Activated CD4-positive, alpha-beta T cell treated with anti-CD3 and anti-CD28 coated beads, Interleukin-10, Interleukin-2, amounts not matched to agents 100 ng/mL and 50 ng/mL, durations not matched to agents 16 hours and 8 hours (primary cell): Measurements from ENCODE around the gene PALD1.
A peak's percentile ranks its signal among the peaks of the same experiment; 100 is the strongest.

Experiments
- DNase-seq: peaks from one replicate; pipeline ENCODE4 v3.0.0-alpha.2; 2020

PALD1 gene

DNA sequence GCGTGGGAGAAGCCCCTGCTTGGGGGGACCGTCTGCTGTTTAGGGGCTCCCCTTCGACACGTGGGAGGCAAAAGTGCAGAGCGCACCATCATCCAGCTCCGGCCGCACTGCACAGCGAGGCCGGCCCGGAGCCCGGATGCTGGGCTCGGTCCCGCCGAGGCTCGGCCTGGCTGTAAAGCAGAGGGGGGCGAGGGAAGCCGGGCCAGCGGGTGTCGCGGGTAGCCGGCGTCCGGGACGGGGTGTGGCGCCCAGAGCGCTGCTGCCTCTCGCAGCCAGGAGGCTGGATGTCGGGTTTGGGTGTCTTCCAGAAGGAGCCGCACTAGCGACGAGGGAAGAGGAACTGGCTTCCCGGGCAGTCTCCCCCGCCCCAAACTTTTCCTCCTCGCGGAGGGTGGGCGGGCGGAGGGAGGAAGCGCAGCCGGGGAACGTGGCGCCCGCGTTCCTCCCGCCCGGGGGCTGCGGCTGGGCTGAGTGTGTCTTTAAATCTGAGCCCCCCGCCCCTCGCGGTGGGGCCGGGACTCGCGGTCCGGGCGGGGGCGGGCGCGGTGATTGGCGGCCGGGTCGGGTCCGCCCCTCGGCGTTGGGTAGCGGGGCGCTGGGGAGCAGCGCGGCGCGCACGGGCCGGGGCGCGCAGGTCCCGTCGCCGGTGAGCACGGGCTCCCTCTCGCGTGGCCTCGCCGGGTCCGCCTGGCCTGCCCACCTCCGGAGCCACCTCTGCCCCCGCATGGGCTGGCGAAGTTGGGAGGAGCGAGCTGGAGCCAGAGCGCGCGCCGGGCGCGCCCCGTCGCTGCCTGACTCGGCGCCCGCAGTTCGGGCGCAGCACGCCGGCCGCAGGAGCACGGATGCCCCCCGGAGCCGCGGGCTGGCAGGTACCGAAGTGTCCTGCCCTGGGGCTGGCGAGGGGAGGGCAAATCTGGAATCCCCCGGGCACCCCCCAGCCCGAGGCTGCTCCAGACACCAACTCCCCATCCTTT lies at the start of gene PALD1:
PALD1 (plus strand) TSS at position 577 of the 974 bp plus-strand sequence. CDS start 47,185 bp downstream, outside the sequence.
- peak; percentile 53 for DNase-seq

DNA sequence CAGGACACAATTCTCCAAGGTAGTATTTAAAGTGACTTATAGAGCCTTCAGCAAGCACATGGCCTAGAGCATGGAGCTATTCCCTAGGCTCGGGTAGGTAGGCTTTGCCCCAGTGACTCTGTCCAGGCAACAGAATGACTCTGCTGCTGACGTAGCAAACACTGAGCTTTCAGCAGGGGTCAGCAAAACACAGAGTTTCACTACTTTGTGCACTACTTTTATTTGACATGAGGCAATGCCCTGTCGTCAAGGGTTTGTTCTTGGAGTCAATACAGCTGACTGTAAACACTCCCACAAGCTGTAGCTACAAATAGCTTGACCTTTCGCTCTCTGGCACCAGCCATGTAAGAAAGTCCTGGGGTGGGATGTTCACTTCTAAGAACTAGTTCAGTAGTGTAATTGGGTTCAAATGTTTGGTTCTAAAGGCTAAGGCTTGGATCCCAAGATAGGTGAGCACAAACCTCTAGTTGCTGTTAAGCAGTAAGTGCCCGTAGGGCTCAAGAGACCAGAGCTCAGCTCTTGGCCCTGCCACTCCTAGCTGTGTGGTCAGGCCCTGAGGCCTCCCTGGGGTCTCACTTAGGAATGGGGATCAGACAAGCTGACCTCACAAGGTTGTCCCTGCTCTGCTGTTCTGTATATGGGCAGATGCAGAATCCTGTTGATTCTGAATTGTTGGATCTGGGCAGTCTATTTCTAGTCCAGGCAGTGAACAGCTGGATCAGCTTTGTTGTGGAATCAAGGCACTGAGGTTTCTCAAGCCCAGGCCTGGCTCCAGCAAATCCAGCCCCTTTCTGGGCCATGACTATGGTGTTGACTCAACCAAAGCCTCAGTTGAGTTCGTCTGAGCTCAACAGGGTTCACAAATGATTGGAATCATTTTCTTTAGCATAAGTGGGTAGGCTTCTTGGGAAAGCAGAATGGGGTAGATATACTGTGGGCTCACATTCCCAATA lies 47.8 kb upstream of the PALD1 start:
- no peak for DNase-seq

GRCh38 chr10:70432101-70432500 lies 46.5 kb upstream of the PALD1 start:
- no peak for DNase-seq

DNA sequence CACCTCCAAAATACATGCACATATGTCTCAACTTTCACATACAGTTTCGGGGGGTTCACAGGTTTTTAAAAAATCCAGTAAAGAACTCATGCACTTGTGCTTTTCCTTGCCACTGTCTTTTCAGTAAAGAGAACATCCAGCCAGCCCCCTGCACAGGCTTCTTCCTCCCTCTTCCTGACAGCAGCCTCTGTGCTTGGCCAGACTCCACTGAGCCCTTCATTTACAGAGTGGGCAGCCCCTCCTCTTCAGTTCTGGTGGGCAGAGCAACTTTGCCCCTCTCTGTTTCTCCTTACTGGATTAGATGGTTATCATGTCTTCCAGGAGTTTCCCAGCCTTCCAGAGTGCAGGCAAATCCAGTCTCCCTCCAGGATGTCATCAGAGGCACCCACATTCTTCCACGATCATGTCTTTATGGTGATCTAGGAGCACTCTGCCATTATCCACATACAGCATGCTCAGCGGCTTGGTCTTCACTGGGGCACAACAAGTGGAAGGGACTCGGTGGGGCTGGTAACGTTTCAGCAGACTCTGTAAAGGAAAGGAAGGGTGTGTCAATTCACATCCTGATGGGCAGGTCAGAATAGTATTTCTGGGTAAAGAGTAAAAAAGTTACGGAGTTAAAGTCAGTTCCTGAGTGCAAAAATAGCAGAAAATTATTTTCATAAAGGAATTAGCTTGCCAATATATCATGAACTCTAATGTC lies 45.9 kb upstream of the PALD1 start:
- DNase-seq = no peak

- DNase-seq = no peak
Measured at GRCh38 chr10:70433581-70434280, 44.8 kb upstream of the PALD1 start.

GRCh38 chr10:70435241-70436085 lies 43.1 kb upstream of the PALD1 start:
- DNase-seq = no peak

DNA sequence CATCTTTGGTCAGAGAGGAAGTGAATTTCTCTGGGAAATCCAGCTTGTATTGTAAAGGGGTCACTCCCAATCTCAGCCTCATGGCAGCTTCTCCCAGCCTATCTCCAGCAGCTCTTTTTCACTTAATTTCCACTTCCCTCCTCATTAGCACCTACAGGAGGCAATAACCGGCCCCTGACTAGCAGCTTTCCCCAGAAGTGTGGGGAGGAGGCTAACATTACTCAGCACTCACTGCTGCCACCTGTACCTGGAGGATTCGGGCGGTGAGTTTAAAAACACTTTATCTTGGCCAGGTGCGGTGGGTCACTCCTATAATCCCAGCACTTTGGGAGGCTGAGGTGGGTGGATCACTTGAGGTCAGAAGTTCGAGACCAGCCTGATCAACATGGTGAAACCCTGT lies 40.8 kb upstream of the PALD1 start:
- DNase-seq = no peak

DNA sequence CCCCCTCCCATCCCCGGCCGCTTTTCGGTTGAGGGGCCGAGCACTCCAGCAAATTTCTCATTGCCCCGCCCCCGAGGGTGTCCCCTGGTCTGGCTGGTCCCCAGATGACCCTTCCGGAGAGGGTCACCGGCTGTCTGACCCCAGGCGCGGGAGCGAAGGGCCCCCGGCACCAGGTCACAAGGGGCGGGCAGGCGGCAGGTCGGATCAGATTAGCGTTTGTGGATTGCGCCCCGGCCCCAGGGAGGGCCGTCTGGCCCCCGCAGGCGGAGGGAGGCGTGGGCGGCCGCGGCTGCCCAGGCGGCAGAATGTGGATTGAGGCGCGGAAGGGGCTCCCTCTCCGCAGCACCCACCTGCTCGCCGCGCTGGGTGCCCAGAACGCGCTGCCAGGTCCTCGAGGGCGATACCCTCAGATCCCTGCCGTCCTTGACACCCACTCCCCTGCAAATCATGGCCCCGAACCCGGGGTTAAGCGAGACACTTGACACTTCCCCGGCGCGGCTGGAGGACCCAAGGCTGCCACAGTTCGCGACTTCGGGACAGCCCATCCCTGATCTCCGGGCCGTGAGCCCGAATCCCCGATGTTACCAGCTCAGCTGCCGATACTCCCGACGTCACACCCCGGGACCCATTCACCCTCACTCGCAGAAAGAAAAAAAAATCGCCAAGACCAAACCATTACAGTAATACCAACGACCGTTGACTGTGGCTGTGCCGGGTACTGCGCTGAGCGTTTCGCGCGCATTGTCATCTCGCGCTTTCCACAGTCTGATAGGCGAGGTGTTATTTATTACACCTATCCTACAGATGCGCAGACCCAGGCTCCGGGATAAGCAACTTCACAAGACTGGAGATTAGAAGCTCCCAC lies 38.0 kb upstream of the PALD1 start:
- DNase-seq = peak; percentile 13

DNA sequence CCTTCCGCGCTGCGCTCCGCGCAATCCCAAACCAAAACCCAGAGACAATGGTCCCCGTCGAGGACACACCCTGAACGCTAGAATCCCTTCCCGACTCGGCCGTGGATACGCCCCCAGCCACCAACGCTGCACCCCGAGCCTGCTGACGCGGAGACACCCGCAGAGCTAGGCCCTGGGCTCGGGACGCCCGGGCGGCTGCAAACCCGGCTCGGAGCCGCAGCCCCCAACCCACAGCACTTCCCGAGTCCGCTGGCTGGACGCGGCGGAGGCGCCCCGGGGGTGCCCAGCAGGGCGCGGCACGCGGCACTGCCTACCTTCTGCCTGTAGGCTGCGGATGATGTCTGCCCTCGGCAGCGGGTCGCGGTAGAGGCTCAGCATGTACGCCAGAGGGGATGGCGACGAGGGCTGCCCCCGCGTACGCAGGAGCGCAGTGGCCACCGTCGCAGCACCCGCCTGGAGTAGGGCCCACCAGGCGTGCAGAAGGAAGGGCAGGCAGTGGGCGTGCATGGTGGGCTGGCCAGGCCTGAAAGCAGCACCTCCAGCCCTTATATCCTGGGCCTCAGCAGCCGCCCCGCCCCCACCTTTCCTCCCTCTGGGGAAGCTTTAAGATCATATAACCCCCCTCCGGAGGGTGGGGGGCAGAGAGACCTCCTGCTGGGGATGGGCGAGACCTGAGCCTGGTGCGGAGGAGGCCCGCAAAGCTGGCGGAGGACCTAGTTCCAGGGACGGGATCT lies 37.2 kb upstream of the PALD1 start, which contains the start of gene NODAL:
NODAL (minus strand) TSS at position 521 of the 734 bp plus-strand sequence; CDS start at position 507, 14 bp downstream.
- no peak for DNase-seq

DNA sequence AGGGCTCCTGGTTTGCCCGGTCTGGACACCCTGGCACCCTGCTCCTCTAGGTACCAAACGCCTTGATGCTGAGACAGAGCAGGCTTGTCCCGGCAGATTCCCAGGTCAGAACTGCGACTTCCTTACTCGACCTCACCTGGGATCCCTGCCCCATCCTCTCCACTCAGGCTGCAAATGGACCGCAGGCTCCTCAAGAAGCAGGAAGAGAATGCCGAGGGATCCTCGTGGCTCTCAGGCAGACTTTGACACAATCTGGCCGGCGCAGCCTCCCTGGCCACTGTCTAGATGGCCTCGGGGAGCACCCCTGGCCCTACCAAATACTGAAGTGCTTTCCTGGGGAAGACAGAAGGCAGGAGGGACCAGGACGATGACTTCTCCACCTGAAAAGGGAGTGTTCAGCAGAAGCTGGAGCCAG lies 36.7 kb upstream of the PALD1 start:
- DNase-seq = no peak

GRCh38 chr10:70442332-70442988 lies 36.1 kb upstream of the PALD1 start:
- no peak for DNase-seq

DNA sequence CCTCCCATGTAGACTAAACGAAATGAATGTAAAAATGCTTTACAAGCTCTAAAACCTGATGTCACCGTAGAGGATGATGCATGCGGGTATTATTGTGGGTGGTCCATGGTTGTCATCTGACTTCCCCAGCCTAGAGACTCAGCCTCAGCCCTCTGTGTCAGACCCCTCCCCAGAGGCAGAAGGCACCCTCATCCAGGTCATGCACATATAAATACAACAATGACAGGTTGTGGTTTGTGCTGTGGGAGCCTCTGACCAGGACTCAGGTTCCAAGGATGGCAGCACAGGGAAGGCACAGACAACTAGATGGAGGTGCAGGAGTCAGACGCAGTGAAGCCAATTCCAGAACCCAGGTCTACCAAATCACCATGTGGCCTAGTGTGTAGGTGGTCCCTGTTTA lies 33.8 kb upstream of the PALD1 start:
- DNase-seq = no peak

- DNase-seq = no peak
Measured at GRCh38 chr10:70445718-70446657, 32.6 kb upstream of the PALD1 start.

- no peak for DNase-seq
Measured at GRCh38 chr10:70448236-70448635, 30.3 kb upstream of the PALD1 start.

DNA sequence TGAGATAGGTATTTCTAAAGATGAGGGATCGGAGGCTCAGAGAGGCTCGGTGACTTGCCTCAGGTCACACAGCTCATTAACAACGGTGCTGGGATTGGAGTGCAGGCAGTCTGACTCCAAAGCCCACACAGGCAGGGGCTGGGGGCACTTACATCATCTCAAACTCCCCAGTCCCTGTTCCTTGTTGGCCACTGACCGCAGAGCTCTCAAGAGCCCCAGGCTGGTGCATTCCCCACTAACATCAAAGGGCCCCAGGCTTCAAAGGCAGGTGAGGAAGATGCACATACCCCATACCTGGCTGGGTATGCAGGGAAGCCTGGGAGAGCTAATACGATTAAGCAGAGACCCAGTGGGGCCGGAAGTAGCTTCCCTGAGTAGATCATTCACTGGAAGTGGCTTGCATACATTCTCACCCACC lies 23.3 kb upstream of the PALD1 start:
- DNase-seq = no peak

DNA sequence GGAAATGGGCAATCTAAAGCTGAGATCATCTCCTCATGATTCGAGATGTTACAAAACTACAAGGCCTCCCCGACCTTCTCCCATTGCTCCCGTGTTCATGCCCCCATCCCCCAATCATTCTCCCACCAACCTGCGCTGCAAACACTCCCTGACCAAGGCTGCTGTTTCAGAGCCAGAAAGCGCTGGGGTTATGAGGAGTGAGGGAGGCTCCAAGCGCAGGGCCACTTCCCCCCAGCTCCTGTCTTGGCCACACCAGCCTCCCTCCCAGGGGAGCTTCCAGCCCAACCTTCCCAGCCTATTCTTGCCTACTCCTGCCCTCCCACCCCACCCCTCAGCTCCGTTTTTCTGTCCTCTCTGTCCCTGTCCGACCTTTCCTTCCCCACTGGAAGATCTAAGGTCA lies 22.4 kb upstream of the PALD1 start:
- DNase-seq = no peak

DNA sequence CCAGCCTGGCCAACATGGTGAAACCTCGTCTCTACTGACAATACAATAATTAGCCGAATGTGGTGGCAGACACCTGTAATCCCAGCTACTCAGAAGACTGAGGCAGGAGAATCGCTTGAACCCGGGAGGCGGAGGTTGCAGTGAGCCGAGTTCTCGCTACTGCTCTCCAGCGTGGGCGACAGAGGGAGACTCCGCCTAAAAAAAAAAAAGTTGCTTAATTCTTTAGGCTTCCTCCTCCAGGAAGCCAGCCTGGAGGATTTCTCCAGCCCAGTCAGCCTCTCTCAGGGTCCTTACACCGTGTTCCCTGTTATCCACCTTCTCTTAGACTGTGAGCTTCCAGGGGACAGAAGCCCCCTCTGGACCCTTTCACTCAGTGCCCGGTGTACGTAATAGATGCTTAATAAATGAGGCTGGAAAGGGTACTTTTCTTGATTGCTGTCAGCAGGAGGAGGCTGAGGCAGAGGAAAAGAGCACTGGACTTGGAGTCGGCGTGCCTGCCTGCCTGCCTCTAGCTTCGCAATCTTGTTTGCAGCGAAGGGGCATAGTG lies 20.7 kb upstream of the PALD1 start:
- DNase-seq = no peak
